IMR-90 (cell line): ENCODE measurements around the gene FGGY. TPM values are rescaled to one million over a fixed set of nuclear protein-coding genes. Genes with fewer than 3 reads are reported as not detected.

Experiments
- ATAC-seq: fragments of 200-7000 bp; cut with Tn5 transposase; 2 replicates; pipeline ENCODE4 v1.9.1; 2020; ENCODE audit warnings: low read depth, mild to moderate bottlenecking, moderate library complexity
- BruUV-seq: library from RNA; stranded (reverse); fragments of 400-500 nt; replicated peaks from 2 replicates; lab custom pipeline; 2021; lab: Mats Ljungman, UMichigan
- CTCF ChIA-PET: fragments of 300-600 bp; formaldehyde crosslinking; extraction: SDS; loops from one replicate; lab custom pipeline; 2021; ENCODE audit warnings: antibody characterized with exemption; lab: Yijun Ruan, JAX
- POLR2A ChIA-PET: fragments of 300-600 bp; sonication (Branson Sonifier 250); formaldehyde crosslinking; loops from one replicate; lab custom pipeline; 2022; ENCODE audit warnings: antibody characterized with exemption; ENCODE audit not compliant: unreplicated experiment; lab: Charles Lee
- DNase-seq: peaks from one replicate; pipeline ENCODE4 v3.0.0; 2013
- H2AFZ ChIP-seq: replicated peaks from 2 replicates; pipeline ENCODE3; 2013; ENCODE audit warnings: low read length, mild to moderate bottlenecking; ENCODE audit not compliant: poor library complexity
- H2AK5ac ChIP-seq: 2 replicates; pipeline ENCODE4 v1.6.1; 2013; ENCODE audit warnings: low read depth, low read length, inconsistent platforms
- H2AK9ac ChIP-seq: replicated peaks from 2 replicates; pipeline ENCODE3; 2013; ENCODE audit warnings: mild to moderate bottlenecking, low read depth, low read length, moderate library complexity; ENCODE audit not compliant: poor library complexity
- H2BK120ac ChIP-seq: 2 replicates; pipeline ENCODE4 v1.6.1; 2013; ENCODE audit warnings: low read depth, low read length, inconsistent platforms
- H2BK15ac ChIP-seq: 3 replicates; pipeline ENCODE4 v1.6.1; 2013; ENCODE audit warnings: low read depth, low read length, inconsistent platforms
- H2BK20ac ChIP-seq: 2 replicates; pipeline ENCODE4 v1.6.1; 2013; ENCODE audit warnings: low read depth, mild to moderate bottlenecking, inconsistent platforms, low read length, moderate library complexity
- H2BK5ac ChIP-seq: 2 replicates; pipeline ENCODE4 v1.6.1; 2013; ENCODE audit warnings: mild to moderate bottlenecking, low read depth, low read length, inconsistent platforms; ENCODE audit not compliant: poor library complexity, severe bottlenecking
- H3K14ac ChIP-seq: replicated peaks from 2 replicates; pipeline ENCODE4 v1.6.1; 2013; ENCODE audit warnings: low read depth, low read length, inconsistent platforms
- H3K18ac ChIP-seq: 2 replicates; pipeline ENCODE4 v1.6.1; 2013; ENCODE audit warnings: low read depth, low read length, control low read depth
- H3K23ac ChIP-seq: 2 replicates; pipeline ENCODE4 v1.6.1; 2013; ENCODE audit warnings: low read depth, low read length, inconsistent platforms
- H3K27ac ChIP-seq: 2 replicates; pipeline ENCODE4 v1.5.1; 2013; ENCODE audit warnings: mild to moderate bottlenecking, control low read depth, low read length; ENCODE audit not compliant: insufficient read depth
- H3K27me3 ChIP-seq: 2 replicates; pipeline ENCODE4 v1.6.1; 2013; ENCODE audit warnings: low read length; ENCODE audit not compliant: control insufficient read depth, insufficient read depth
- H3K36me3 ChIP-seq: 2 replicates; pipeline ENCODE4 v1.6.1; 2013; ENCODE audit warnings: low read length, mixed read lengths; ENCODE audit not compliant: control insufficient read depth, insufficient read depth
- H3K4ac ChIP-seq: 2 replicates; pipeline ENCODE4 v1.6.1; 2013; ENCODE audit warnings: low read depth, low read length, inconsistent platforms
- H3K4me1 ChIP-seq: 2 replicates; pipeline ENCODE4 v1.6.1; 2013; ENCODE audit warnings: low read length, mixed read lengths; ENCODE audit not compliant: control insufficient read depth, insufficient read depth
- H3K4me2 ChIP-seq: 2 replicates; pipeline ENCODE4 v1.6.1; 2013; ENCODE audit warnings: low read depth, mild to moderate bottlenecking, control low read depth, low read length, moderate library complexity
- H3K4me3 ChIP-seq: 2 replicates; pipeline ENCODE4 v1.5.1; 2013; ENCODE audit warnings: low read depth, mild to moderate bottlenecking, control low read depth, low read length, moderate library complexity; ENCODE audit not compliant: insufficient read depth
- H3K56ac ChIP-seq: 2 replicates; pipeline ENCODE4 v1.6.1; 2013; ENCODE audit warnings: low read length, inconsistent platforms; ENCODE audit not compliant: insufficient read depth; ENCODE audit errors: extremely low read depth
- H3K79me1 ChIP-seq, 2 experiments: 2 replicates each; pipeline ENCODE4 v1.6.1; 2013; ENCODE audit warnings: low read length in 2 of 2, inconsistent platforms in 1 of 2, low read depth in 1 of 2
- H3K9ac ChIP-seq: 2 replicates; pipeline ENCODE4 v1.6.1; 2013; ENCODE audit warnings: low read depth, low read length, control low read depth
- H3K9me1 ChIP-seq: 2 replicates; pipeline ENCODE4 v1.6.1; 2013; ENCODE audit warnings: low read length, inconsistent platforms; ENCODE audit not compliant: insufficient read depth
- H3K9me3 ChIP-seq: 2 replicates; pipeline ENCODE4 v1.6.1; 2013; ENCODE audit warnings: low read length; ENCODE audit not compliant: control insufficient read depth, insufficient read depth
- H4K20me1 ChIP-seq: 2 replicates; pipeline ENCODE4 v1.6.1; 2013; ENCODE audit warnings: low read length, inconsistent platforms; ENCODE audit not compliant: insufficient read depth
- H4K5ac ChIP-seq: 2 replicates; pipeline ENCODE4 v1.6.1; 2013; ENCODE audit warnings: mild to moderate bottlenecking, low read depth, low read length, control low read depth
- H4K8ac ChIP-seq, 2 experiments: 2 replicates each; pipeline ENCODE4 v1.6.1; 2013; ENCODE audit warnings: low read depth in 2 of 2, low read length in 2 of 2, control low read depth in 1 of 2, inconsistent platforms in 1 of 2
- H4K91ac ChIP-seq: 2 replicates; pipeline ENCODE4 v1.6.1; 2013; ENCODE audit warnings: low read depth, low read length, inconsistent platforms; ENCODE audit not compliant: insufficient read depth
- MAFK ChIP-seq: IDR thresholded peaks from 2 replicates; pipeline ENCODE4 v1.6.1; 2012; ENCODE audit warnings: low read depth, low read length, improper control_type of control experiment
- MAZ ChIP-seq: IDR thresholded peaks from 2 replicates; pipeline ENCODE4 v1.6.1; 2012; ENCODE audit warnings: low read depth, mild to moderate bottlenecking, low read length, improper control_type of control experiment, moderate library complexity, borderline replicate concordance
- SMC3 ChIP-seq: fragments of 150-350 bp; IDR thresholded peaks from 2 replicates; pipeline ENCODE4 v1.6.1; 2016; ENCODE audit warnings: low read depth, mild to moderate bottlenecking, antibody characterized with exemption, low read length, moderate library complexity
- WGBS, 2 experiments: methylation state at CpG; one replicate each; pipeline versions ENCODE4 v1.1.5 to v1.1.7; 2013; ENCODE audit warnings: missing lambda C conversion rate in 2 of 2; ENCODE audit not compliant: insufficient read length in 1 of 2; ENCODE audit errors: extremely low coverage in 2 of 2; 5-methylcytosine and 5-hydroxymethylcytosine counted together
- dilution Hi-C: fragments of 300-500 bp; cut with HindIII; formaldehyde crosslinking; loops from one replicate; pipeline ENCODE4 v1.14.3; 2018; ENCODE audit warnings: low sequenced_read_pairs; ENCODE audit not compliant: unreplicated experiment
- in situ Hi-C: fragments of 300-500 bp; cut with MboI; formaldehyde crosslinking; loops from 3 replicates; pipeline ENCODE4 v1.14.3; 2019; ENCODE audit warnings: low sequenced_read_pairs, inconsistent platforms, mixed read lengths
- intact Hi-C: fragments of 100-400 bp; cut with micrococcal nuclease; formaldehyde crosslinking; loops from 2 replicates; pipeline ENCODE4 v1.10.0; 2022
- polyA plus RNA-seq, 3 experiments: library from polyadenylated mRNA; depleted of rRNA; stranded (reverse); fragments of >200 nt; gene quantifications; 2 replicates each; pipeline ENCODE4 v1.2.3, GENCODE V29; 2012; ENCODE audit warnings: low replicate concordance in 1 of 3
- total RNA-seq: library from RNA; depleted of rRNA; stranded (reverse); fragments of >200 nt; gene quantifications from 2 replicates; pipeline ENCODE4 v1.2.3, GENCODE V29; 2012

The FGGY gene
- total and polyA plus RNA-seq, 2 of the 4 experiments (the other 2 are of a cell fraction): 5.6 to 14.0 TPM

GRCh38 chr1:59687081-59687480 lies 390.2 kb downstream of the FGGY start:
- no peak overlapping the region for H3K18ac ChIP-seq
- H2AFZ ChIP-seq: no peak overlapping the region
- WGBS, 2 experiments: 60% methylated on average over 1 of the region's 2 CpGs; no CpG with 5 or more reads in 1 of the 2 experiments
- no TSS peak for BruUV-seq
- ATAC-seq: no peak
- CTCF ChIA-PET: interaction anchor here (0.6 kb wide), 1 partner anchor 13 kb away, joined by 4 read pairs; no protein-coding TSS in a partner anchor
- no peak overlapping the region for H3K23ac ChIP-seq
- no peak overlapping the region; the same call in 1 of the 2 replicates for H2AK5ac ChIP-seq
- intact Hi-C loops: no loop called here
- H3K4me1 ChIP-seq: peaks cover 3% of the 10 kb centered on the region; the same call in 1 of the 2 replicates
- H3K4me2 ChIP-seq: no peak overlapping the region
- peak overlapping the region; percentile 58 for H3K4ac ChIP-seq
- peak overlapping the region; percentile 85; the same call in 2 of the 3 replicates for H2BK15ac ChIP-seq
- no peak overlapping the region for H3K4me3 ChIP-seq
- dilution Hi-C loops: no loop called here
- no peak overlapping the region for H2BK5ac ChIP-seq
- no peak overlapping the region for H3K9ac ChIP-seq
- H3K27me3 ChIP-seq: no peaks in the 10 kb centered on the region; the same call in none of the 2 replicates
- POLR2A ChIA-PET: no interaction called here
- in situ Hi-C loops: no loop called here
- H2AK9ac ChIP-seq: no peak overlapping the region
- no peaks in the 10 kb centered on the region for H3K79me1 ChIP-seq
- no peaks in the 10 kb centered on the region for H3K9me3 ChIP-seq
- H4K20me1 ChIP-seq: no peaks in the 10 kb centered on the region
- no peak overlapping the region for H4K91ac ChIP-seq
- no peak overlapping the region; the same call in 1 of the 2 replicates for H2BK20ac ChIP-seq
- TF ChIP-seq MAZ (no peak), MAFK (no peak), SMC3 (no peak)
- no peak overlapping the region; a peak in 1 of 4 replicates for H4K8ac ChIP-seq
- H3K27ac ChIP-seq: no peak overlapping the region
- H3K56ac ChIP-seq: no peak overlapping the region
- 0 out of 2 replicates have a peak, but pooled peaks cover 5% of the 10 kb centered on the region for H3K9me1 ChIP-seq
- H3K14ac ChIP-seq: no peak overlapping the region
- peak overlapping the region; percentile 37 for H2BK120ac ChIP-seq
- H4K5ac ChIP-seq: no peak overlapping the region; the same call in 1 of the 2 replicates
- DNase-seq: no peak
- H3K36me3 ChIP-seq: no peaks in the 10 kb centered on the region
